Heart right ventricle (tissue), 16 donors: ENCODE results near the gene LARP4B. TPM values are rescaled to one million over a fixed set of nuclear protein-coding genes. Genes with fewer than 3 reads are reported as not detected.

ENCODE experiments used
- ATAC-seq, 8 donors: fragments of 200-7000 bp; cut with Tn5 transposase; one replicate each; pipeline ENCODE4 v1.9.1; 2020; ENCODE audit warnings: mild to moderate bottlenecking in 8 of 8, moderate library complexity in 8 of 8, moderate number of reproducible peaks in 1 of 8
- DNase-seq, 2 donors: peaks; one replicate each; pipeline ENCODE4 v3.0.0-alpha.2; 2020
- H3K27ac ChIP-seq, 10 donors: fragments of 200-600 bp; sonication (generic) in 2 of 10; one replicate each; pipeline versions ENCODE4 v1.5.0 to v1.8.0; 2020 to 2022; ENCODE audit warnings: mild to moderate bottlenecking in 3 of 10
- H3K27me3 ChIP-seq, 7 donors: fragments of 200-600 bp; one replicate each; pipeline ENCODE4 v1.8.0; 2021 to 2022; ENCODE audit warnings: mild to moderate bottlenecking in 2 of 7
- H3K36me3 ChIP-seq, 9 donors: fragments of 200-600 bp; sonication (generic) in 1 of 9; one replicate each; pipeline versions ENCODE4 v1.5.0 to v1.8.0; 2020 to 2022; ENCODE audit warnings: mild to moderate bottlenecking in 2 of 9
- H3K4me1 ChIP-seq, 9 donors: fragments of 200-600 bp; sonication (generic) in 1 of 9; one replicate each; pipeline versions ENCODE4 v1.5.0 to v1.8.0; 2020 to 2022; ENCODE audit warnings: mild to moderate bottlenecking in 4 of 9
- H3K4me3 ChIP-seq, 10 donors: fragments of 200-600 bp; sonication (generic) in 2 of 10; one replicate each; pipeline versions ENCODE4 v1.5.0 to v1.8.0; 2020 to 2022; ENCODE audit warnings: mild to moderate bottlenecking in 7 of 10, moderate library complexity in 2 of 10
- H3K9me3 ChIP-seq, 11 donors: fragments of 200-600 bp in 10 of 11; sonication (generic) in 2 of 11; one replicate each; pipeline versions ENCODE4 v1.5.0 to v1.8.0; 2013 to 2022; ENCODE audit warnings: mild to moderate bottlenecking in 2 of 11, control low read depth in 1 of 11, moderate library complexity in 1 of 11
- WGBS, 2 donors: extraction: QIAGEN DNeasy Blood & Tissue Kit; methylation state at CpG; one replicate each; pipeline ENCODE4 v1.1.7; 2013; ENCODE audit warnings: inconsistent platforms in 1 of 2; 5-methylcytosine and 5-hydroxymethylcytosine counted together
- intact Hi-C, 10 donors: fragments of 100-400 bp; cut with DNase I; formaldehyde crosslinking; loops; one replicate each; pipeline versions ENCODE4 v1.11.1 to v1.14.2; 2022
- polyA plus RNA-seq, 2 donors: library from polyadenylated mRNA; stranded (reverse); fragments of 200-250 nt; gene quantifications; one replicate each; pipeline ENCODE4 v1.2.3, GENCODE V29; 2013
- total RNA-seq, 10 donors: library from RNA; stranded (reverse); fragmentation: NEBNext Ultra II Directional in 3 of 10; extraction: Animal tissue kit (Norgen Biotek cat#: 25700) in 3 of 10; gene quantifications; one replicate each; pipeline versions ENCODE4 v1.2.1 to v1.2.4, GENCODE V29; 2021 to 2023
- TF ChIP-seq, protein P1 (sequence below), 9 donors: fragments of 200-600 bp; sonication (generic) in 2 of 9; IDR thresholded peaks; one replicate each; pipeline versions ENCODE4 v1.5.0 to v1.8.0; 2021 to 2022; ENCODE audit warnings: antibody characterized with exemption in 9 of 9, mild to moderate bottlenecking in 5 of 9, moderate library complexity in 1 of 9
- donor health status: Arrhythmogenic right ventricular cardiomyopathy.
- donor health status: ischemic (EF 13 %, LVEDD 7.1; RV severe dilation, severe dysfunction).
- donor health status: healthy with polysubstance abuse.
- donor health status: DM: no; HTN: yes; CAD: no.
- donor health status: DM: no; HTN: no; CAD: no.
- donor health status: ischemic (EF 25% LVEDD 6.9; RV normal size, moderate dysfunction).
- donor health status: ischemic (EF 25% LVEDD 5.7; RV mildly dilated, moderate dysfunction).
- donor health status: healthy.
- donor health status: DM: yes; HTN: yes; CAD: no.
- donor health status: Ischemic cardiomyopathy.
- donor health status: ischemic (EF 35%, LVEDD 5.7; RV mildly dilated, moderate dysfunction).
- donor health status: nonischemic (EF 11% LVEDD 7.7; RV severe dilation, severe dysfunction).
- donor health status: DM: yes; HTN: yes; CAD: no.
- donor health status: PGD.
- donor health status: ischemic (EF 29% LVEDD 5.4; RV normal size, mild dysfunction).
- donor health status: nonischemic (EF 23%, LVEDD 6.1; RV moderate dilation, normal function).

The LARP4B gene
- total and polyA plus RNA-seq, 12 donors, result 10.6 to 82.6 (median 61.9) TPM

DNA sequence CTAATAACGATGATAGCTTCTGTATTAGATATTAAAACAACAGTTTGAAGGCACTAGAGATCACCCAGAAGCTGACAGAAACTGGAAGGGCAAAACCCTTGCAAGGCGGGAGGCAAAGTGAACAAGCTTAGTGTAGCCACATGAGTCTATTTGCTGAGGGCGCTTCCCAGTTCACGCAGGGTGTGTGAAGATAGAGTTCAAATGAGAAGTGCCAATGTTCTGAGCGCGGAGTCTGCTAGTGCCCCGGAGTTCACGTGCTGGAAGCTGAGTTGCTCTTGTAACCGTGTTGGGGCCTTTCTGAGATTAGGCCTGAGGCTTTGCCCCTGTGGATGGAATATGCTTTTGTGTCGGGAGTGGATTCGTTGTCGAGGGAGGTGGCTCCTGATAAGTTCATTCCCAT is 40.1 kb upstream of the LARP4B start:
- intact Hi-C loops, result no loop called here
- peaks cover 0 to 3% (median 0%) of the 10 kb centered on the region in 11 donors for H3K9me3 ChIP-seq
- no peaks in the 10 kb centered on the region for H3K36me3 ChIP-seq
- H3K27ac ChIP-seq, result no peak overlapping the region
- H3K4me1 ChIP-seq, result peaks cover 0 to 15% (median 4%) of the 10 kb centered on the region in 9 donors
- no peak overlapping the region for H3K4me3 ChIP-seq
- DNase-seq (no peak), ATAC-seq (no peak)
- TF ChIP-seq, protein P1, sequence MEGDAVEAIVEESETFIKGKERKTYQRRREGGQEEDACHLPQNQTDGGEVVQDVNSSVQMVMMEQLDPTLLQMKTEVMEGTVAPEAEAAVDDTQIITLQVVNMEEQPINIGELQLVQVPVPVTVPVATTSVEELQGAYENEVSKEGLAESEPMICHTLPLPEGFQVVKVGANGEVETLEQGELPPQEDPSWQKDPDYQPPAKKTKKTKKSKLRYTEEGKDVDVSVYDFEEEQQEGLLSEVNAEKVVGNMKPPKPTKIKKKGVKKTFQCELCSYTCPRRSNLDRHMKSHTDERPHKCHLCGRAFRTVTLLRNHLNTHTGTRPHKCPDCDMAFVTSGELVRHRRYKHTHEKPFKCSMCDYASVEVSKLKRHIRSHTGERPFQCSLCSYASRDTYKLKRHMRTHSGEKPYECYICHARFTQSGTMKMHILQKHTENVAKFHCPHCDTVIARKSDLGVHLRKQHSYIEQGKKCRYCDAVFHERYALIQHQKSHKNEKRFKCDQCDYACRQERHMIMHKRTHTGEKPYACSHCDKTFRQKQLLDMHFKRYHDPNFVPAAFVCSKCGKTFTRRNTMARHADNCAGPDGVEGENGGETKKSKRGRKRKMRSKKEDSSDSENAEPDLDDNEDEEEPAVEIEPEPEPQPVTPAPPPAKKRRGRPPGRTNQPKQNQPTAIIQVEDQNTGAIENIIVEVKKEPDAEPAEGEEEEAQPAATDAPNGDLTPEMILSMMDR (IDR thresholded peaks at IDR 0.05), result no peak
- WGBS, 2 donors, result 83 to 84% methylated on average over 12 of the region's 12 CpGs
- H3K27me3 ChIP-seq, result peaks cover 0 to 3% (median 0%) of the 10 kb centered on the region in 7 donors

DNA sequence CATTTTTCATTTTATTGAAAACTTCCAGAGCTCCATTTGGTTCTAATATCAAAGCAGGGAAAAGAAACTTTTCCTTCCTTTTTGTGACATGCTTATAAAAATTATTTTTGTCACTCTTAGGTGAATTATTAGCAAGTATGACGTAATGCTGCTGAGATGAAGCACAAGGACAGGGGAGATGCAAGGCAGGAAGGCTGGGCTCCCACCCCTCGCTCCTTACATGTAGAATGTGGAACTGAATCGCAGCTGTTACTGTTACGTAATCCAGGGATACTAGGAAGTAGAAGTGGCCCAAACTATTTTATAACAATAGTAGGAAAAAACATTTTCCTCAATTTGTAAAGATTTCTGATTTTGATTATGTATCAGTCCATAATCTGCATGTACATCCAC is 39.6 kb upstream of the LARP4B start:
- peaks cover 0 to 5% (median 0%) of the 10 kb centered on the region in 7 donors for H3K27me3 ChIP-seq
- no peak overlapping the region for H3K27ac ChIP-seq
- intact Hi-C loops, result no loop called here
- no peak overlapping the region for H3K4me3 ChIP-seq
- no peak for DNase-seq
- 50 to 62% methylated on average over 4 of the region's 4 CpGs for WGBS, 2 donors
- H3K9me3 ChIP-seq, result peaks cover 0 to 3% (median 0%) of the 10 kb centered on the region in 11 donors
- ATAC-seq, result peak in 5 of 8 donors; percentile 55 to 68 (median 62)
- H3K4me1 ChIP-seq, result peaks cover 0 to 15% (median 4%) of the 10 kb centered on the region in 9 donors
- TF ChIP-seq, protein P1 (IDR thresholded peaks at IDR 0.05), result no peak
- no peaks in the 10 kb centered on the region for H3K36me3 ChIP-seq

DNA sequence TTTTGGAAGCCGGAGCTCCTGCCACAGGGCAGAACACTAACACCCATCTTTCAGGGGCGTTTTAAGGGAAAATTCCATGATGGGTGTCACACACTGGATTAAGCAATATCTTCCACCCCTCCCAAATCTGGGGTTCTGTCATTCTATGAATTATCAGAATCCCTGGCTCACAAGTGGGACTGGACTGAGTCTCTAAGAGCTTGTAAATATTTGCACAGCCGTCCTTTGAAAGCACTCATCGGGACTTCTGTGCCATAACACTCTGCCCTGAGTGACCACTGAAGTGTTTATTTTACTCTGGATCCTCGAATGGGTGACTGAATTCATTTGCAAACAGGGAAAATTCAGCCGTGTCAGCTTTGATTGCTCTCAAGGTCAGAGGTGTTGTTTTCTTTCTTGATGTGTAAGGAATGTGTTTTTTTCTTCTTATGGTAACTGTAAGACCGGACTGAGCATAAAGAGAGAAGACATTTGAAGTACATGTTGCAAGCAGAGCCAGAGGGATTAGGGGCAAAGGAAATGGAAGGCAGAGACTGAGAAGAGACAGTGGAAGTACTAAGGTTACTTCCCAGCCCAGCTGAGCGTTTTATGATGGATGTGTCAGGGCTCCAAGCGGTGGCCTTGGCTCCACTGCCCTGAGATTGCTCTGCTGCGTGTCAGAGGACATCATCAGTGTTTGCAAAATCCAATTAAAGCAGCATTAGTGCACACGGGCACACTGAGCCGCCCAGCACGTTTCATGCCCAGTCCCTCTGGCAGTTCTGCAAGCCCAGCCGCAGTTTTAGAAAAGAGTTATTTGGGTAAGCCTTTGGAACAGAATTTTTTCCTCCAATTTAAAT is 39.0 kb upstream of the LARP4B start:
- ATAC-seq, result peak in 3 of 8 donors; percentile 25 to 46 (median 36)
- WGBS, 2 donors, result 52 to 59% methylated on average over 14 of the region's 14 CpGs
- H3K4me3 ChIP-seq, result no peak overlapping the region

DNA sequence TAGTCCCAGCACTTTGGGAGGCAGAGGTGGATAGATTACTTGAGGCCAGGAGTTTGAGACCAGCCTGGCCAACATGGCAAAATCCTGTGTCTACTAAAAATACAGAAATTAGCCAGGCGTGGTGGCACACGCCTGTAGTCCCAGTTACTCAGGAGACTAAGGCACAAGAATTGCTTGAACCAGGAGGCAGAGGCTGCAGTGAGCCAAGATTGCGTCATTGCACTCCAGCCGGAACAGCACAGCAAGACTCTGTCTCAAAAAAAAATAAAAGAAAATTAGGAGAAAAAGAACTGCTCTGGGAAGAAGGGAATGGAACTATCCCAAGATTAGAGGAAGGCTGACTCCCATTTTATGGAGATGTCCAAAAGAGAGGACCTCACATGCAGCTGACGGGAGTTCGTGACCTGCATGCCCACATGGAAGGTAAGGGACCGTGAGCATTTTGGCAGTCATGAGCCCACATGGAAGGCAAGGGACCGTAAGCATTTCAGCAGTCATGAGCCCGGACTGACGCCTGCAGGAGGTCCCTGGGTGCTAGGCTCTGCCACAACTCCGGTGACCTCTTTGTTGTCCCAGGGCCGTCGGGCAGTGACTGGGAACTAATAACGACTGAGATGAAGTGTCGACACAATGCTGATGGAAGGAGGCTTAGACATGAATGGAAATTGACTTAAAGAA is 38.1 kb upstream of the LARP4B start:
- intact Hi-C loops, result no loop called here
- H3K4me1 ChIP-seq, result peaks cover 0 to 15% (median 4%) of the 10 kb centered on the region in 9 donors
- ATAC-seq (no peak), DNase-seq (no peak)
- peaks cover 0 to 3% (median 0%) of the 10 kb centered on the region in 11 donors for H3K9me3 ChIP-seq
- 75% methylated on average over 15 of the region's 15 CpGs for WGBS, 2 donors
- H3K27ac ChIP-seq, result no peak overlapping the region
- H3K4me3 ChIP-seq, result no peak overlapping the region
- TF ChIP-seq, protein P1 (IDR thresholded peaks at IDR 0.05), result no peak
- H3K36me3 ChIP-seq, result no peaks in the 10 kb centered on the region
- peaks cover 0 to 5% (median 0%) of the 10 kb centered on the region in 7 donors for H3K27me3 ChIP-seq

More for the DNA sequence above, 39.0 kb upstream of the LARP4B start:
- TF ChIP-seq, protein P1 (IDR thresholded peaks at IDR 0.05), result no peak
- DNase-seq, result no peak
- Histone ChIP-seq H3K36me3 (no peaks in the 10 kb centered on the region), H3K9me3 (peaks cover 0 to 3% (median 0%) of the 10 kb centered on the region in 11 donors), H3K27ac (no peak overlapping the region), H3K27me3 (peaks cover 0 to 5% (median 0%) of the 10 kb centered on the region in 7 donors), H3K4me1 (peaks cover 0 to 15% (median 4%) of the 10 kb centered on the region in 9 donors)
- intact Hi-C loops, result no loop called here
